ENCODE measurements around the gene SCYGR1.

GRCh38 chr2:227374158-227374557, 13.6 kb downstream of the SCYGR1 start:
- TF ChIP-seq CTCF (optimal IDR thresholded peaks at IDR 0.05 in 1 of 3, IDR thresholded peaks at IDR 0.05 in 1 of 3, conservative IDR thresholded peaks at IDR 0.05 in 1 of 3; ENCODE audit: extremely low read depth in 1 of 3, insufficient read depth in 2 of 3, low read length in 3 of 3): no peak
- no peak for TF ChIP-seq EZH2 (IDR thresholded peaks at IDR 0.05; ENCODE audit: low read length)

Data from keratinocyte (primary cell).